ENCODE measurements around the gene KAT2B. TPM values are rescaled to one million over a fixed set of nuclear protein-coding genes. Genes with fewer than 3 reads are reported as not detected.

Gene KAT2B
- polyA plus RNA-seq, 1 donor from 2014 or later = 14.2 TPM

GRCh38 chr3:20197775-20198174 lies 157.5 kb downstream of the KAT2B start:
- Histone ChIP-seq H3K9me3 (ENCODE audit: low read length) (no peaks in the 10 kb centered on the region), H3K9me2 (ENCODE audit: insufficient read depth, low read length) (no peaks in the 10 kb centered on the region), H3K27ac (ENCODE audit: low read length) (no peak overlapping the region), H3F3A (ENCODE audit: insufficient read depth, low read length, poor library complexity, severe bottlenecking) (no peaks in the 10 kb centered on the region), H3K79me2 (replicated peaks; ENCODE audit: insufficient read depth, low read length) (no peaks in the 10 kb centered on the region), H2AFZ (ENCODE audit: low read depth, low read length) (no peak overlapping the region), H3K27me3 (ENCODE audit: insufficient read depth, low read depth, low read length) (no peaks in the 10 kb centered on the region), H3K36me3 (ENCODE audit: insufficient read depth, low read length) (no peaks in the 10 kb centered on the region), H4K20me1 (ENCODE audit: insufficient read depth) (no peaks in the 10 kb centered on the region), H3K4me2 (ENCODE audit: low read length) (no peak overlapping the region), H3K4me3 (ENCODE audit: low read length) (no peak overlapping the region), H3K9ac (ENCODE audit: low read length) (no peak overlapping the region)
- no peak for TF ChIP-seq RAD21 (conservative IDR thresholded peaks at IDR 0.05)
- no peak for TF ChIP-seq TAF1 (IDR thresholded peaks at IDR 0.05; ENCODE audit: low read depth)
- no peak for TF ChIP-seq MXI1 (conservative IDR thresholded peaks at IDR 0.05; ENCODE audit: poor library complexity, severe bottlenecking)
- TF ChIP-seq SMC3 (conservative IDR thresholded peaks at IDR 0.05; ENCODE audit: poor library complexity) = no peak
- TF ChIP-seq EZH2 (IDR thresholded peaks at IDR 0.05; ENCODE audit: borderline replicate concordance, insufficient read depth, low read length, poor library complexity, severe bottlenecking) = no peak
- no peak for TF ChIP-seq POLR2AphosphoS5 (IDR thresholded peaks at IDR 0.05)
- TF ChIP-seq EP300 (conservative IDR thresholded peaks at IDR 0.05; ENCODE audit: poor library complexity, severe bottlenecking) = no peak
- no peak for TF ChIP-seq CTCF (IDR thresholded peaks at IDR 0.05; ENCODE audit: poor library complexity, severe bottlenecking)
- no peak for TF ChIP-seq REST (IDR thresholded peaks at IDR 0.05; ENCODE audit: borderline replicate concordance)

GRCh38 chr3:20201143-20201542 lies 160.9 kb downstream of the KAT2B start:
- H3K9me3 ChIP-seq (ENCODE audit: low read length) = no peaks in the 10 kb centered on the region
- TF ChIP-seq REST (IDR thresholded peaks at IDR 0.05; ENCODE audit: borderline replicate concordance) (no peak), EZH2 (IDR thresholded peaks at IDR 0.05; ENCODE audit: borderline replicate concordance, insufficient read depth, low read length, poor library complexity, severe bottlenecking) (no peak), RAD21 (conservative IDR thresholded peaks at IDR 0.05) (no peak), POLR2AphosphoS5 (IDR thresholded peaks at IDR 0.05) (no peak), EP300 (conservative IDR thresholded peaks at IDR 0.05; ENCODE audit: poor library complexity, severe bottlenecking) (no peak), TAF1 (IDR thresholded peaks at IDR 0.05; ENCODE audit: low read depth) (no peak), SMC3 (conservative IDR thresholded peaks at IDR 0.05; ENCODE audit: poor library complexity) (no peak), MXI1 (conservative IDR thresholded peaks at IDR 0.05; ENCODE audit: poor library complexity, severe bottlenecking) (no peak), CTCF (IDR thresholded peaks at IDR 0.05; ENCODE audit: poor library complexity, severe bottlenecking) (no peak)
- H3K4me3 ChIP-seq (ENCODE audit: low read length) = no peak overlapping the region
- no peaks in the 10 kb centered on the region for H4K20me1 ChIP-seq (ENCODE audit: insufficient read depth)
- no peaks in the 10 kb centered on the region for H3F3A ChIP-seq (ENCODE audit: insufficient read depth, low read length, poor library complexity, severe bottlenecking)
- no peaks in the 10 kb centered on the region for H3K79me2 ChIP-seq (replicated peaks; ENCODE audit: insufficient read depth, low read length)
- no peak overlapping the region for H2AFZ ChIP-seq (ENCODE audit: low read depth, low read length)
- no peak overlapping the region for H3K27ac ChIP-seq (ENCODE audit: low read length)
- no peaks in the 10 kb centered on the region for H3K9me2 ChIP-seq (ENCODE audit: insufficient read depth, low read length)
- no peak overlapping the region for H3K9ac ChIP-seq (ENCODE audit: low read length)
- H3K27me3 ChIP-seq (ENCODE audit: insufficient read depth, low read depth, low read length) = no peaks in the 10 kb centered on the region
- H3K36me3 ChIP-seq (ENCODE audit: insufficient read depth, low read length) = no peaks in the 10 kb centered on the region
- no peak overlapping the region for H3K4me2 ChIP-seq (ENCODE audit: low read length)

All from neural cell (in vitro differentiated cells).